Measurements from ENCODE around the gene FHOD3.

DNA sequence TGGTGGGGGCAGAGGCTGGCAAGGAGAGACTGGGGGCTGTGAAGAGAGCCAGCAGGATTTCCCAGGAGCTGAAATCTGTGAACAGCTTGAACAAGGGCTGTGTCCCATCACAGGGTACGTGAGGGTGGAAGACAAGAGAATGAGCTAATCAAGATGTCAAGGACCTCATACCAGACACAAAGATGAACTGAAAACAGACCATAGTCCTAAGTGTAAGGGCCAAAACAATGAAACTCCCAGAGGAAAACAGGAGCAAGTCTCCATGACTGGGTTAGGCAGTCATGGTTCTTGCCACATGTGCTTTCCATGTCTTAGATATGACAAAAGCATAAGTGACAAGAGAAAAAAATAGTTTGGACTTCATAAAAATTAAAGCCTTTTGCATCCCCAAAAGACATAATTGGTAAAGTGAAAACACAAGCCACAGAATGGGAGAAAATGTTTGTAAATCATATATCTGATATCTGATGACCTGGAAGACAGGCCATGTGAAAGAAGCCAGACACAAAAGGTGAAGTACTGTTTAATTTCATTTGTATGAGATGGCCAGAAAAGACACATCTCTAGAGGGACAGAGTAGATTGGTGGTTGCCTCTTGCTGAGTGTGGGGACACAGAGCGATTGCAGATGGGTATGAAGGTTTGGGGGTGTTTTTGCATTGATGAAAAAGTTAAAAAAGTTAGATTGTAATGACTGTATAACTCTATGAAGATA lies 67.6 kb downstream of the FHOD3 start:
- TF ChIP-seq, protein P1, sequence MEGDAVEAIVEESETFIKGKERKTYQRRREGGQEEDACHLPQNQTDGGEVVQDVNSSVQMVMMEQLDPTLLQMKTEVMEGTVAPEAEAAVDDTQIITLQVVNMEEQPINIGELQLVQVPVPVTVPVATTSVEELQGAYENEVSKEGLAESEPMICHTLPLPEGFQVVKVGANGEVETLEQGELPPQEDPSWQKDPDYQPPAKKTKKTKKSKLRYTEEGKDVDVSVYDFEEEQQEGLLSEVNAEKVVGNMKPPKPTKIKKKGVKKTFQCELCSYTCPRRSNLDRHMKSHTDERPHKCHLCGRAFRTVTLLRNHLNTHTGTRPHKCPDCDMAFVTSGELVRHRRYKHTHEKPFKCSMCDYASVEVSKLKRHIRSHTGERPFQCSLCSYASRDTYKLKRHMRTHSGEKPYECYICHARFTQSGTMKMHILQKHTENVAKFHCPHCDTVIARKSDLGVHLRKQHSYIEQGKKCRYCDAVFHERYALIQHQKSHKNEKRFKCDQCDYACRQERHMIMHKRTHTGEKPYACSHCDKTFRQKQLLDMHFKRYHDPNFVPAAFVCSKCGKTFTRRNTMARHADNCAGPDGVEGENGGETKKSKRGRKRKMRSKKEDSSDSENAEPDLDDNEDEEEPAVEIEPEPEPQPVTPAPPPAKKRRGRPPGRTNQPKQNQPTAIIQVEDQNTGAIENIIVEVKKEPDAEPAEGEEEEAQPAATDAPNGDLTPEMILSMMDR (IDR thresholded peaks at IDR 0.05), result no peak
- TF ChIP-seq EP300 (IDR thresholded peaks at IDR 0.05) (no peak), CEBPB (IDR thresholded peaks at IDR 0.05) (no peak), HDAC2 (IDR thresholded peaks at IDR 0.05) (no peak)
